Measurements from ENCODE around the gene GALNTL6.
"Not testable (repeated sequence)": the region's sequence is repeated elsewhere in the genome, so short reads cannot be mapped to it uniquely, and the experiment has no call there.

The GALNTL6 gene

GRCh38 chr4:172428979-172429378 lies 615.8 kb downstream of the GALNTL6 start:
- DNase-seq = not testable (repeated sequence)

GRCh38 chr4:172480471-172480870 lies 667.3 kb downstream of the GALNTL6 start:
- DNase-seq = no peak

- no peak for DNase-seq
Observed at GRCh38 chr4:172481802-172482508, 668.8 kb downstream of the GALNTL6 start.

GRCh38 chr4:172485007-172485406 lies 671.8 kb downstream of the GALNTL6 start:
- DNase-seq = no peak

- DNase-seq = no peak
Observed at GRCh38 chr4:172486531-172486930, 673.3 kb downstream of the GALNTL6 start.

- no peak for DNase-seq
Observed at GRCh38 chr4:172489861-172490260, 676.7 kb downstream of the GALNTL6 start.

- DNase-seq = no peak
Observed at GRCh38 chr4:172495769-172496168, 682.6 kb downstream of the GALNTL6 start.

- DNase-seq = no peak
Observed at GRCh38 chr4:172497321-172497720, 684.1 kb downstream of the GALNTL6 start.

- no peak for DNase-seq
Observed at GRCh38 chr4:172514011-172514410, 700.8 kb downstream of the GALNTL6 start.

- no peak for DNase-seq
Observed at GRCh38 chr4:172514801-172515200, 701.6 kb downstream of the GALNTL6 start.

- no peak for DNase-seq
Observed at GRCh38 chr4:172515266-172515879, 702.2 kb downstream of the GALNTL6 start.

- no peak for DNase-seq
Observed at GRCh38 chr4:172517391-172517790, 704.2 kb downstream of the GALNTL6 start.

- no peak for DNase-seq
Observed at GRCh38 chr4:172521248-172521647, 708.0 kb downstream of the GALNTL6 start.

- DNase-seq = no peak
Observed at GRCh38 chr4:172521680-172522079, 708.5 kb downstream of the GALNTL6 start.

GRCh38 chr4:172543249-172543648 lies 730.0 kb downstream of the GALNTL6 start:
- DNase-seq = no peak

- no peak for DNase-seq
Observed at GRCh38 chr4:172546782-172547181, 733.6 kb downstream of the GALNTL6 start.

GRCh38 chr4:172547724-172548123 lies 734.5 kb downstream of the GALNTL6 start:
- no peak for DNase-seq

- no peak for DNase-seq
Observed at GRCh38 chr4:172553216-172553615, 740.0 kb downstream of the GALNTL6 start.

GRCh38 chr4:172554588-172554987 lies 741.4 kb downstream of the GALNTL6 start:
- no peak for DNase-seq

GRCh38 chr4:172555725-172556124 lies 742.5 kb downstream of the GALNTL6 start:
- DNase-seq = no peak

GRCh38 chr4:172573899-172574298 lies 760.7 kb downstream of the GALNTL6 start:
- DNase-seq = no peak

GRCh38 chr4:172578712-172579111 lies 765.5 kb downstream of the GALNTL6 start:
- DNase-seq = no peak

GRCh38 chr4:172584816-172585215 lies 771.6 kb downstream of the GALNTL6 start:
- no peak for DNase-seq

- DNase-seq = no peak
Observed at GRCh38 chr4:172596206-172596605, 783.0 kb downstream of the GALNTL6 start.

- DNase-seq = no peak
Observed at GRCh38 chr4:172599554-172599953, 786.4 kb downstream of the GALNTL6 start.

All from activated CD8-positive, alpha-beta memory T cell treated with anti-CD3 and anti-CD28 coated beads, Interleukin-2, amount 50 U/mL, for 48 hours (primary cell).